Left ventricle myocardium inferior (tissue), 1 donor: ENCODE data around the gene PPP1R8. TPM values are rescaled to one million over a fixed set of nuclear protein-coding genes. Genes with fewer than 3 reads are reported as not detected.
"Not testable (repeated sequence)": the region's sequence is repeated elsewhere in the genome, so short reads cannot be mapped to it uniquely, and the experiment has no call there.

ENCODE experiments used
- DNase-seq: peaks from one replicate; pipeline ENCODE4 v3.0.0-alpha.2; 2020
- H3K27ac ChIP-seq: fragments of 200-600 bp; replicated peaks from 2 replicates; pipeline ENCODE4 v1.8.0; 2021
- H3K27me3 ChIP-seq: fragments of 200-600 bp; 2 replicates; pipeline ENCODE4 v1.8.0; 2021; ENCODE audit warnings: low read depth
- H3K36me3 ChIP-seq: fragments of 200-600 bp; 2 replicates; pipeline ENCODE4 v1.8.0; 2021
- H3K4me1 ChIP-seq: fragments of 200-600 bp; 2 replicates; pipeline ENCODE4 v1.8.0; 2021
- H3K4me3 ChIP-seq: fragments of 200-600 bp; 2 replicates; pipeline ENCODE4 v1.8.0; 2021; ENCODE audit warnings: mild to moderate bottlenecking, moderate library complexity
- H3K9me3 ChIP-seq: fragments of 200-600 bp; replicated peaks from 2 replicates; pipeline ENCODE4 v1.8.0; 2021
- intact Hi-C: fragments of 100-400 bp; cut with micrococcal nuclease; formaldehyde crosslinking; loops from one replicate; pipeline ENCODE4 v1.11.0; 2022
- total RNA-seq: library from RNA; stranded (reverse); fragmentation: NEBNext Ultra II Directional; extraction: Animal tissue kit (Norgen Biotek cat#: 25700); gene quantifications from one replicate; pipeline ENCODE4 v1.2.1, GENCODE V29; 2021
- TF ChIP-seq, protein P1 (sequence below): fragments of 200-600 bp; IDR thresholded peaks from 2 replicates; pipeline ENCODE4 v1.8.0; 2021; ENCODE audit warnings: antibody characterized with exemption, mild to moderate bottlenecking, borderline replicate concordance
- donor health status: DM: no; HTN: yes; CAD: no; lungs with severe emphysema.

The PPP1R8 gene
- total RNA-seq, 1 donor from 2014 or later = 24.0 TPM

DNA sequence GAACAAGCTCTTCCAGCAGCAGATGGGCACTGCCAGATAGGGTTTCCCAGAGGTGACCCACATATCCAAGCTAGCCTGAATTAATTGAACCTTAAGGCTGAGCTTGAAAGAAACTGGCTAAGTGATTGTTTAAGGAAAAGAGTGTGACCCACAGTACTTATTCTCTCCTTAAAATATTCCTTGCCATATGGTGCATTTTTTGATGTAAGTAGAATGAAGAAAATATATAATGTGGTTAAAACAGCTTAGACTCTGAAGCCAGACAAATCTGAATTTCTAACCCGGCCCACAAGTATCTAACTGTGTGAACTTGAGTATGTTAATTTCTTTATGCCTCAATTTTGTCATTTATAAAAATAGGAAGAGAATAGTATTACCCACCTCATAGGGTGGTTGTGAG lies 4.9 kb downstream of the PPP1R8 start:
- intact Hi-C loops = no loop called here
- H3K27me3 ChIP-seq = no peaks in the 10 kb centered on the region
- TF ChIP-seq, protein P1, sequence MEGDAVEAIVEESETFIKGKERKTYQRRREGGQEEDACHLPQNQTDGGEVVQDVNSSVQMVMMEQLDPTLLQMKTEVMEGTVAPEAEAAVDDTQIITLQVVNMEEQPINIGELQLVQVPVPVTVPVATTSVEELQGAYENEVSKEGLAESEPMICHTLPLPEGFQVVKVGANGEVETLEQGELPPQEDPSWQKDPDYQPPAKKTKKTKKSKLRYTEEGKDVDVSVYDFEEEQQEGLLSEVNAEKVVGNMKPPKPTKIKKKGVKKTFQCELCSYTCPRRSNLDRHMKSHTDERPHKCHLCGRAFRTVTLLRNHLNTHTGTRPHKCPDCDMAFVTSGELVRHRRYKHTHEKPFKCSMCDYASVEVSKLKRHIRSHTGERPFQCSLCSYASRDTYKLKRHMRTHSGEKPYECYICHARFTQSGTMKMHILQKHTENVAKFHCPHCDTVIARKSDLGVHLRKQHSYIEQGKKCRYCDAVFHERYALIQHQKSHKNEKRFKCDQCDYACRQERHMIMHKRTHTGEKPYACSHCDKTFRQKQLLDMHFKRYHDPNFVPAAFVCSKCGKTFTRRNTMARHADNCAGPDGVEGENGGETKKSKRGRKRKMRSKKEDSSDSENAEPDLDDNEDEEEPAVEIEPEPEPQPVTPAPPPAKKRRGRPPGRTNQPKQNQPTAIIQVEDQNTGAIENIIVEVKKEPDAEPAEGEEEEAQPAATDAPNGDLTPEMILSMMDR = no peak
- peaks cover 38% of the 10 kb centered on the region for H3K36me3 ChIP-seq
- no peaks in the 10 kb centered on the region for H3K9me3 ChIP-seq
- no peak overlapping the region for H3K4me3 ChIP-seq
- H3K27ac ChIP-seq = no peak overlapping the region
- no peak for DNase-seq
- H3K4me1 ChIP-seq = peaks cover 40% of the 10 kb centered on the region

DNA sequence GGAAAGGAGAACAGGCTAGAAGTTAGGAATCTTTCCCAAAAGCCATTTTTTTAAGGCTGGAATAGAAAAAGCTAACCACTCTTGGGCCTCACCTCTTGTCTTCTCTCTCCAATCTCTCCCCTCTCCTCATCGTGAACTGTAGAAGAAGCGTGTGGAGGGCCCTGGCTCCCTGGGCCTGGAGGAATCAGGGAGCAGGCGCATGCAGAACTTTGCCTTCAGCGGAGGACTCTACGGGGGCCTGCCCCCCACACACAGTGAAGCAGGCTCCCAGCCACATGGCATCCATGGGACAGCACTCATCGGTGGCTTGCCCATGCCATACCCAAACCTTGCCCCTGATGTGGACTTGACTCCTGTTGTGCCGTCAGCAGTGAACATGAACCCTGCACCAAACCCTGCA lies 19.4 kb downstream of the PPP1R8 start:
- H3K4me3 ChIP-seq = no peak overlapping the region
- H3K27me3 ChIP-seq = no peaks in the 10 kb centered on the region
- H3K4me1 ChIP-seq = no peaks in the 10 kb centered on the region
- TF ChIP-seq, protein P1 = no peak
- DNase-seq = no peak
- intact Hi-C loops = no loop called here
- H3K9me3 ChIP-seq = no peaks in the 10 kb centered on the region
- peaks cover 69% of the 10 kb centered on the region for H3K36me3 ChIP-seq
- no peak overlapping the region for H3K27ac ChIP-seq

DNA sequence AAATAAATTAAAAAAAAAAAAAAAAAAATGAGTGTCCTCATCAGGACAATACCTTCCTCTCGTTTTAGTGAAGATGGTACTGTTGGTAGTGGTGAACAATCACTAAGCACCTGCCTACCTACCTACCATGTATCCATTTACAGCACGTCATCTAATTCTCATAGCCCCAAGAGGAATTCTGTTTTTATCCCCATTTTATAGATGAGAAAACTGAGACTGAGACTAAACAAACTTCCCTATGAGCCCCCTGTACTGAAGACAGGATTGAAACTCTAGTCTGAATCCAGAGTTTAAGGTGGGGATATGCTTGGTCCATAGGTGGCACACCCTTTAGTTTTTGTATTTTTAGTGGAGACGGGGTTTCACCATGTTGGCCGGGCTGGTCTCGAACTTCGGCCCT lies 24.5 kb downstream of the PPP1R8 start:
- H3K4me1 ChIP-seq = peaks cover 7% of the 10 kb centered on the region
- H3K27ac ChIP-seq = no peak overlapping the region
- H3K27me3 ChIP-seq = no peaks in the 10 kb centered on the region
- DNase-seq = no peak
- TF ChIP-seq, protein P1 = no peak
- no peaks in the 10 kb centered on the region for H3K9me3 ChIP-seq
- peaks cover 18% of the 10 kb centered on the region for H3K36me3 ChIP-seq
- H3K4me3 ChIP-seq = no peak overlapping the region
- intact Hi-C loops = no loop called here

DNA sequence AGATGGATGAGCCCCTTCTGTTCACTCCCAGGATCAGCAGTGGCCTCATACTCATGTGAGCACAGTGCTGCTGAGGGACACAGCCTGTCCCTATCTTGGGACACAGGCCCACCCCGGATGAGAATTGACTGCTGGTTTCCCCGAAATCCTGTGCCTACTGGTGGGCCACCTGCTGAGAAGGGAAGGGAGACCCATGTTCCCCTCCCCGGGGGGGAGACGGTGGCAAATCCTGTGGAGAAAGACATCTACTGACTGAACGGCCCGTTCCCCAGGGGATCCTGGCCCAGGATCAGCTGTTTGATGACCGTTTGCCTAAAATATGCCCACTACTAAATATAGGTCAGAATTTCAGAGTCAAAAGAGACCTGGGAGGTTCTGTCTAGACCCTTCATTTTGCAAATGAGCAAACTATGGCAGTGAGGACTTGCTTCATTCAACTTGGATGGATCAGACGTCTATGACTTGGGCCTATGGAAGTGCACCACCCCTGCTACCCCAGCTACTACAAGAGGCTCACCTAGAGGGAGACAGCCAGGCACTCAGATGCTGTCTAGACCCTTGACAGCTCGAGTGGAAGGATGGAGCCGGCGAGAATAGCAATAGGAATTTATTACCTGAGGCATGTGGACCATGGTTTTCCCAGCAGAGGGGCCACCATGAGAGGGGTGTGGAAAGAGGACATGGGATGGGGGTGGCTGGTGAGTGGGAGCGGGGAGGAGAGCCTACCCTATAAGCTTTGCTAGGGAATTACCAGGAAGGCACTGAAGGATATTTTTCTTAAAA lies 26.2 kb downstream of the PPP1R8 start:
- Histone ChIP-seq H3K36me3 (peaks cover 1% of the 10 kb centered on the region), H3K4me1 (peaks cover 7% of the 10 kb centered on the region), H3K4me3 (no peak overlapping the region), H3K9me3 (no peaks in the 10 kb centered on the region), H3K27ac (no peak overlapping the region), H3K27me3 (no peaks in the 10 kb centered on the region)
- no peak for DNase-seq
- TF ChIP-seq, protein P1 = no peak
- intact Hi-C loops = no loop called here

DNA sequence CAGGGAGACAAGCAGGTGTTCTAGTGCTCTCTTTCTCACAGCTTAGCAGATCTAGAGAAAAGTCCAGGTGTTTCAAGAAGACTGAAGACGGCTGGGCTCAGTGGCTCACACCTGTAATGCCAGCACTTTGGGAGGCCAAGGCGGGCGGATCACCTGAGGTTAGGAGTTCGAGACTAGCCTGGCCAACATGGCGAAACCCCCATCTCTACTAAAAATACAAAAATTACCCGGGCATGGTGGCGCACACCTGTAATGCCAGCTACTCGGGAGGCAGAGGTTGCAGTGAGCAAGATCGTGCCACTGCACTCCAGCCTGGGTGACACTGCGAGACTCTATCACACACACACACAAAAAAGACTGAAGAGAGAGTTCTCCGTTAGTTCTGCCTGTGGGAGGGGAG lies 27.0 kb downstream of the PPP1R8 start:
- H3K4me3 ChIP-seq, H3K27me3 ChIP-seq, H3K4me1 ChIP-seq, H3K9me3 ChIP-seq, DNase-seq, H3K27ac ChIP-seq, H3K36me3 ChIP-seq, intact Hi-C loops: not testable (repeated sequence)

DNA sequence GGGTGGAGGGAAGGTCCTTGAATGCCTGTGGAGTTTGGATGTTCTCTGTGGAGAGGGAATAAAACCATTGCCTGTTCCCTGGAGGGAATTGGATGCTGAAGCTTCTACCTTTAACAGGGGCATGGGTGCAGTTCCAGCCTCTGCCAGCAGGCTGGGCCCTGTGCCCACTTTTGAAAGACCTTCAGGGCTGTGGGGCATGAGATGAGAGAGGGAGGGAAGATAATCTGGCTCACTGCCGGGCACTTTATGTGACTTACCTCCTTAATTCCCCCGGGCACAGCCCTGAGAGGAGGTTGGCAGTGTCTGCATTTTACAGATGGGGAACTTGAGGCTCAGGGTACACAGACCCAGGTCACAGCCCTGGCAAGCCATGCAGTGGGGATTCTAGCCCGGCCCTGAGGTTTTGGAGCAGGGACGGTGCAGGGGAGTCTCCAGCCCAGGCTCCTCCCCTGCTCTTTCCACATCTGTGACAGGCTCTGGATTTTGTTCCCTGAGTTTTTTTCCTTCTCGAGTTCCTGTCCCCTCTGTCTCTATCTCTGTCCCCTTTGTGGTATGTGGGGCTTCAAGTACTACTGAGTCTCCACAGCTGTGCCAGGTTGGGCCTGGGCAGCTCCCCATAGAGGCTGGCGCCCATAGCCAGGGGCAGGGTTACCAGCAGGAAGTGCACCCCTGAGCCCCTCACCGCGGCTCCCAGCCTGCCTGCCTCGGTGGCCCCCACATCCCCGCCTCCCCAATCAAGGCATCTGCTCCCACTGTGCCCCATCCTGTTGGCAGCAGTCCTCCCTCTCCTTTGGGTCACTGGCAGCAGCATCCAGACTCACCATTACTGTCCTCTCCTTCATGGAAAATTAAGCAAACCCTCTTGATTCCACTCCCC lies 27.7 kb downstream of the PPP1R8 start:
- TF ChIP-seq, protein P1 = peak; percentile 89
- DNase-seq = peak; percentile 82
- Histone ChIP-seq H3K9me3 (no peaks in the 10 kb centered on the region), H3K4me1 (peaks cover 15% of the 10 kb centered on the region), H3K27ac (no peak overlapping the region), H3K4me3 (no peak overlapping the region), H3K36me3 (no peaks in the 10 kb centered on the region), H3K27me3 (no peaks in the 10 kb centered on the region)
- intact Hi-C loops = no loop called here
